Measurements from ENCODE around the gene COX5A. TPM values are rescaled to one million over a fixed set of nuclear protein-coding genes. Genes with fewer than 3 reads are reported as not detected.

Gene COX5A
- total RNA-seq, 1 donor from 2014 or later, result 191 TPM

GRCh38 chr15:74962671-74963070, 24.8 kb upstream of the COX5A start:
- Mint-ChIP-seq H3K27me3 (peaks cover 67% of the 10 kb centered on the region), H3K4me1 (ENCODE audit: low read depth) (peaks cover 5% of the 10 kb centered on the region), H3K9me3 (ENCODE audit: low read depth) (no peaks in the 10 kb centered on the region), H3K4me3 (ENCODE audit: low read depth) (no peak overlapping the region), H3K27ac (no peak overlapping the region), H3K36me3 (ENCODE audit: insufficient read depth) (no peaks in the 10 kb centered on the region)
- DNase-seq (ENCODE audit: low spot score, unreplicated experiment), result no peak
- no peak for TF ChIP-seq CTCF (IDR thresholded peaks at IDR 0.05; ENCODE audit: unreplicated experiment)

- Mint-ChIP-seq H3K4me1 (ENCODE audit: low read depth) (peaks cover 5% of the 10 kb centered on the region), H3K27ac (no peak overlapping the region), H3K36me3 (ENCODE audit: insufficient read depth) (no peaks in the 10 kb centered on the region), H3K4me3 (ENCODE audit: low read depth) (no peak overlapping the region), H3K9me3 (ENCODE audit: low read depth) (no peaks in the 10 kb centered on the region), H3K27me3 (peaks cover 71% of the 10 kb centered on the region)
- TF ChIP-seq CTCF (IDR thresholded peaks at IDR 0.05; ENCODE audit: unreplicated experiment), result no peak
- DNase-seq (ENCODE audit: low spot score, unreplicated experiment), result no peak
Observed at GRCh38 chr15:74962219-74962618, 24.3 kb upstream of the COX5A start.

- H3K36me3 Mint-ChIP-seq (ENCODE audit: insufficient read depth), result no peaks in the 10 kb centered on the region
- peaks cover 71% of the 10 kb centered on the region for H3K27me3 Mint-ChIP-seq
- peaks cover 5% of the 10 kb centered on the region for H3K4me1 Mint-ChIP-seq (ENCODE audit: low read depth)
- DNase-seq (ENCODE audit: low spot score, unreplicated experiment), result no peak
- no peak for TF ChIP-seq CTCF (IDR thresholded peaks at IDR 0.05; ENCODE audit: unreplicated experiment)
- no peaks in the 10 kb centered on the region for H3K9me3 Mint-ChIP-seq (ENCODE audit: low read depth)
- no peak overlapping the region for H3K27ac Mint-ChIP-seq
- no peak overlapping the region for H3K4me3 Mint-ChIP-seq (ENCODE audit: low read depth)
Observed at GRCh38 chr15:74961616-74962015, 23.7 kb upstream of the COX5A start.

GRCh38 chr15:74960995-74961588, 23.2 kb upstream of the COX5A start:
- Mint-ChIP-seq H3K4me3 (ENCODE audit: low read depth) (no peak overlapping the region), H3K27ac (no peak overlapping the region), H3K27me3 (peaks cover 71% of the 10 kb centered on the region), H3K4me1 (ENCODE audit: low read depth) (peaks cover 5% of the 10 kb centered on the region), H3K36me3 (ENCODE audit: insufficient read depth) (no peaks in the 10 kb centered on the region), H3K9me3 (ENCODE audit: low read depth) (no peaks in the 10 kb centered on the region)
- DNase-seq (ENCODE audit: low spot score, unreplicated experiment), result no peak
- no peak for TF ChIP-seq CTCF (IDR thresholded peaks at IDR 0.05; ENCODE audit: unreplicated experiment)

GRCh38 chr15:74960286-74960685, 22.4 kb upstream of the COX5A start:
- DNase-seq (ENCODE audit: low spot score, unreplicated experiment), result no peak
- peaks cover 5% of the 10 kb centered on the region for H3K4me1 Mint-ChIP-seq (ENCODE audit: low read depth)
- TF ChIP-seq CTCF (IDR thresholded peaks at IDR 0.05; ENCODE audit: unreplicated experiment), result no peak
- H3K27ac Mint-ChIP-seq, result no peak overlapping the region
- no peaks in the 10 kb centered on the region for H3K9me3 Mint-ChIP-seq (ENCODE audit: low read depth)
- no peaks in the 10 kb centered on the region for H3K36me3 Mint-ChIP-seq (ENCODE audit: insufficient read depth)
- no peak overlapping the region for H3K4me3 Mint-ChIP-seq (ENCODE audit: low read depth)
- H3K27me3 Mint-ChIP-seq, result peaks cover 77% of the 10 kb centered on the region
